HCT116 (cell line): ENCODE measurements around the gene LAMB2. TPM values are rescaled to one million over a fixed set of nuclear protein-coding genes. Genes with fewer than 3 reads are reported as not detected.
A peak's percentile ranks its signal among the peaks of the same experiment; 100 is the strongest.

Experiments used
- ATAC-seq: fragments of 200-7000 bp; cut with Tn5 transposase; 2 replicates; pipeline ENCODE4 v1.9.1; 2020; ENCODE audit warnings: mild to moderate bottlenecking, moderate library complexity
- BruUV-seq: library from RNA; stranded (reverse); fragments of 400-500 nt; replicated peaks from 2 replicates; lab custom pipeline; 2021; lab: Mats Ljungman, UMichigan
- CTCF ChIA-PET: fragments of 300-600 bp; sonication (Branson Sonifier 250); formaldehyde crosslinking; loops from one replicate; lab custom pipeline; 2021; ENCODE audit warnings: antibody characterized with exemption; lab: Charles Lee
- POLR2A ChIA-PET: fragments of 300-600, 350-600 bp; sonication (Branson Sonifier 250); formaldehyde crosslinking; loops from one replicate; lab custom pipeline; 2021; ENCODE audit warnings: antibody characterized with exemption; lab: Charles Lee
- RAD21 ChIA-PET, 2 experiments: fragments of 300-600 bp; sonication (Branson Sonifier 250); formaldehyde crosslinking; loops; one replicate each; lab custom pipeline; 2023; ENCODE audit warnings: low total read pairs in 2 of 2; ENCODE audit not compliant: uncharacterized antibody in 2 of 2, unreplicated experiment in 2 of 2, low non-redundant PET in 1 of 2; lab: Charles Lee
- DNase-seq: peaks from one replicate; pipeline ENCODE4 v3.0.0-alpha.2; 2010; ENCODE audit warnings: low read depth, low spot score
- H2AFZ ChIP-seq: fragments of 200-600 bp; shearing (Covaris generic), sonication (generic); 2 replicates; pipeline ENCODE4 v1.6.1; 2017; ENCODE audit warnings: low read depth, mixed run types, mixed read lengths, antibody characterized with exemption, low read length; ENCODE audit not compliant: poor library complexity, severe bottlenecking
- H3K27ac ChIP-seq: 2 replicates; pipeline ENCODE4 v1.5.1; 2012; ENCODE audit warnings: low read depth, low read length
- H3K27me3 ChIP-seq: fragments of 200-600 bp; sonication (generic); 2 replicates; pipeline ENCODE4 v1.6.1; 2016; ENCODE audit warnings: mixed run types, low read length, mixed read lengths; ENCODE audit not compliant: insufficient read depth
- H3K36me3 ChIP-seq, 2 experiments: fragments of 200-500 bp in 1 of 2; fragments of 200-600 bp in 1 of 2; sonication (Bioruptor generic) in 1 of 2; sonication (generic) in 1 of 2; 2 replicates each; pipeline versions ENCODE4 v1.5.1 to v1.6.1; 2014 to 2016; ENCODE audit warnings: low read length in 2 of 2, inconsistent platforms in 1 of 2, mixed read lengths in 1 of 2, mixed run types in 1 of 2; ENCODE audit not compliant: insufficient read depth in 2 of 2, control insufficient read depth in 1 of 2
- H3K4me1 ChIP-seq, 2 experiments: fragments of 200-600 bp in 1 of 2; sonication (generic) in 1 of 2; 2 replicates each; pipeline versions ENCODE4 v1.5.1 to v1.6.1; 2012 to 2017; ENCODE audit warnings: low read length in 2 of 2, inconsistent platforms in 1 of 2, mild to moderate bottlenecking in 1 of 2, mixed read lengths in 1 of 2, mixed run types in 1 of 2, moderate library complexity in 1 of 2; ENCODE audit not compliant: insufficient read depth in 2 of 2, control insufficient read depth in 1 of 2
- H3K4me2 ChIP-seq: fragments of 200-600 bp; sonication (generic); 2 replicates; pipeline ENCODE4 v1.6.1; 2017; ENCODE audit warnings: mixed run types, low read length, mixed read lengths
- H3K4me3 ChIP-seq, 2 experiments: fragments of 200-600 bp in 1 of 2; sonication (generic) in 1 of 2; replicated peaks in 1 of 2; 2 replicates each; pipeline ENCODE4 v1.5.1; 2011 to 2016; ENCODE audit warnings: low read length in 2 of 2, control low read depth in 1 of 2, low read depth in 1 of 2, mild to moderate bottlenecking in 1 of 2, mixed read lengths in 1 of 2, mixed run types in 1 of 2
- H3K79me2 ChIP-seq: fragments of 200-600 bp; sonication (generic); 2 replicates; pipeline ENCODE4 v1.6.1; 2017; ENCODE audit warnings: mild to moderate bottlenecking, mixed run types, low read length, moderate library complexity, mixed read lengths; ENCODE audit not compliant: insufficient read depth
- H3K9ac ChIP-seq: fragments of 200-600 bp; sonication (generic); 2 replicates; pipeline ENCODE4 v1.6.1; 2016; ENCODE audit warnings: low read length, mixed read lengths
- H3K9me2 ChIP-seq: fragments of 200-600 bp; sonication (generic), shearing (Covaris generic); 2 replicates; pipeline ENCODE4 v1.6.1; 2017; ENCODE audit warnings: mixed run types, mild to moderate bottlenecking, moderate library complexity; ENCODE audit not compliant: insufficient read depth
- H3K9me3 ChIP-seq, 2 experiments: fragments of 200-500 bp in 1 of 2; fragments of 200-600 bp in 1 of 2; sonication (Bioruptor generic) in 1 of 2; sonication (generic) in 1 of 2; 2 replicates each; pipeline ENCODE4 v1.6.1; 2014 to 2017; ENCODE audit warnings: low read length in 2 of 2, mixed read lengths in 2 of 2, inconsistent platforms in 1 of 2, low read depth in 1 of 2, mild to moderate bottlenecking in 1 of 2, mixed run types in 1 of 2, moderate library complexity in 1 of 2; ENCODE audit not compliant: control insufficient read depth in 1 of 2, insufficient read depth in 1 of 2
- H4K20me1 ChIP-seq: fragments of 200-600 bp; sonication (generic), shearing (Covaris generic); 2 replicates; pipeline ENCODE4 v1.6.1; 2017; ENCODE audit warnings: mixed run types, mild to moderate bottlenecking, moderate library complexity; ENCODE audit not compliant: insufficient read depth
- CEBPB ChIP-seq: IDR thresholded peaks from 2 replicates; pipeline ENCODE4 v1.6.1; 2012; ENCODE audit warnings: low read depth
- CTCF ChIP-seq, 3 experiments: fragments of 200-600 bp in 1 of 3; sonication (generic) in 1 of 3; IDR thresholded peaks in 2 of 3; conservative IDR thresholded peaks in 1 of 3; 2 replicates each; pipeline ENCODE4 v1.5.1; 2012 to 2017; ENCODE audit warnings: low read depth in 2 of 3, low read length in 2 of 3, antibody characterized with exemption in 1 of 3, borderline replicate concordance in 1 of 3, control low read depth in 1 of 3, mild to moderate bottlenecking in 1 of 3, mixed read lengths in 1 of 3, mixed run types in 1 of 3, moderate library complexity in 1 of 3; ENCODE audit not compliant: insufficient read depth in 1 of 3
- JUND ChIP-seq: IDR thresholded peaks from 2 replicates; pipeline ENCODE4 v1.6.1; 2012
- MAX ChIP-seq: IDR thresholded peaks from 2 replicates; pipeline ENCODE4 v1.6.1; 2012
- POLR2AphosphoS5 ChIP-seq: IDR thresholded peaks from 2 replicates; pipeline ENCODE4 v1.6.1; 2011; ENCODE audit warnings: mild to moderate bottlenecking, low read depth, low read length, moderate library complexity
- RAD21 ChIP-seq: IDR thresholded peaks from 2 replicates; pipeline ENCODE4 v1.6.1; 2012; ENCODE audit warnings: low read depth, mild to moderate bottlenecking
- SP1 ChIP-seq: IDR thresholded peaks from 2 replicates; pipeline ENCODE4 v1.6.1; 2012; ENCODE audit warnings: low read depth
- TCF7L2 ChIP-seq: IDR thresholded peaks from 2 replicates; pipeline ENCODE4 v1.7.0; 2011; ENCODE audit warnings: borderline replicate concordance, inconsistent platforms; ENCODE audit not compliant: insufficient read depth, insufficient read length; ENCODE audit errors: extremely low read depth
- YY1 ChIP-seq: IDR thresholded peaks from 2 replicates; pipeline ENCODE4 v1.6.1; 2011; ENCODE audit warnings: low read length, low read depth, moderate library complexity, mild to moderate bottlenecking; ENCODE audit not compliant: insufficient replicate concordance; ENCODE audit errors: extremely low read depth
- intact Hi-C: fragments of 100-400 bp; cut with micrococcal nuclease; formaldehyde crosslinking; loops from 2 replicates; pipeline ENCODE4 v1.10.0; 2022
- total RNA-seq: library from RNA; stranded (reverse); gene quantifications from one replicate; pipeline ENCODE4 v1.2.1, GENCODE V29; 2021; ENCODE audit not compliant: unreplicated experiment

The LAMB2 gene
- total RNA-seq, 1 experiment from 2014 or later: 213 TPM

GRCh38 chr3:49164983-49165720 is 32.3 kb upstream of the LAMB2 start:
- ChIA-PET CTCF (interaction anchor here (0.8 kb wide), 1 partner anchor 15 kb away, joined by 3 read pairs; no protein-coding TSS in a partner anchor), RAD21 (no interaction called here), POLR2A (no interaction called here)
- H3K27ac ChIP-seq: peak overlapping the region; percentile 84
- no peak for TF ChIP-seq MAX
- TF ChIP-seq CTCF (IDR thresholded peaks at IDR 0.05 in 2 of 3, conservative IDR thresholded peaks at IDR 0.05 in 1 of 3; ENCODE audit: borderline replicate concordance in 1 of 3, insufficient read depth in 1 of 3, low read depth in 2 of 3, low read length in 2 of 3): no peak
- TF ChIP-seq POLR2AphosphoS5: peak; percentile 33; the same call in 1 of the 2 replicates
- no peak for TF ChIP-seq TCF7L2
- H3K9ac ChIP-seq: peak overlapping the region; percentile 97
- no peak overlapping the region for H2AFZ ChIP-seq
- peaks cover 11 to 17% of the 10 kb centered on the region in 2 experiments for H3K36me3 ChIP-seq
- BruUV-seq: TSS peak; percentile 48
- H3K9me2 ChIP-seq: no peaks in the 10 kb centered on the region
- intact Hi-C loops: no loop called here
- peaks cover 9 to 23% of the 10 kb centered on the region in 2 experiments for H3K4me1 ChIP-seq
- no peaks in the 10 kb centered on the region for H3K27me3 ChIP-seq
- H3K9me3 ChIP-seq: no peaks in the 10 kb centered on the region
- H4K20me1 ChIP-seq: no peaks in the 10 kb centered on the region
- H3K4me2 ChIP-seq: peak overlapping the region; percentile 88
- peaks cover 32% of the 10 kb centered on the region for H3K79me2 ChIP-seq
- peak overlapping the region; percentile 77 to 99 for H3K4me3 ChIP-seq
- DNase-seq: no peak
- no peak for ATAC-seq

- ChIA-PET RAD21 (no interaction called here), POLR2A (no interaction called here), CTCF (no interaction called here)
- H2AFZ ChIP-seq: no peak overlapping the region
- no peak for TF ChIP-seq RAD21
- TF ChIP-seq YY1: no peak
- TF ChIP-seq JUND: no peak
- TF ChIP-seq CEBPB: no peak
- TF ChIP-seq SP1: no peak
- H3K9me2 ChIP-seq: no peaks in the 10 kb centered on the region
- H3K36me3 ChIP-seq: peaks cover 11 to 17% of the 10 kb centered on the region in 2 experiments
- DNase-seq (no peak), ATAC-seq (no peak)
- H3K4me1 ChIP-seq: peaks cover 9 to 18% of the 10 kb centered on the region in 2 experiments
- no peak overlapping the region for H3K9ac ChIP-seq
- intact Hi-C loops: no loop called here
- H3K4me3 ChIP-seq: no peak overlapping the region
- H3K27ac ChIP-seq: no peak overlapping the region
- H3K79me2 ChIP-seq: peaks cover 32% of the 10 kb centered on the region
- H3K27me3 ChIP-seq: no peaks in the 10 kb centered on the region
- H3K4me2 ChIP-seq: no peak overlapping the region
- no peaks in the 10 kb centered on the region for H4K20me1 ChIP-seq
- no TSS peak for BruUV-seq
- H3K9me3 ChIP-seq: no peaks in the 10 kb centered on the region
Observed at GRCh38 chr3:49163609-49164008, 30.8 kb upstream of the LAMB2 start.
